Gastroesophageal sphincter (tissue), 4 donors: ENCODE data around the gene UNC93A. TPM values are rescaled to one million over a fixed set of nuclear protein-coding genes. Genes with fewer than 3 reads are reported as not detected.

Source experiments
- ATAC-seq: fragments of 150-250 bp; one replicate; pipeline ENCODE4 v1.9.1; 2016; ENCODE audit warnings: mild to moderate bottlenecking, moderate library complexity
- H3K27ac ChIP-seq, 4 donors: fragments of 200-600 bp; sonication (generic) in 3 of 4; 1 replicate in 3 of 4; 2 replicates in 1 of 4; pipeline ENCODE4 v1.5.1; 2016 to 2019
- H3K27me3 ChIP-seq: fragments of 200-600 bp; sonication (generic); one replicate; pipeline ENCODE4 v1.5.1; 2019
- H3K36me3 ChIP-seq, 2 donors: fragments of 200-600 bp; sonication (generic); one replicate each; pipeline ENCODE4 v1.5.1; 2019; ENCODE audit warnings: control low read depth in 1 of 2
- H3K4me1 ChIP-seq, 3 donors: fragments of 200-600 bp; sonication (generic); 1 replicate in 2 of 3; 2 replicates in 1 of 3; pipeline ENCODE4 v1.5.1; 2016 to 2019; ENCODE audit warnings: control low read depth in 2 of 3
- H3K4me3 ChIP-seq, 2 donors: fragments of 200-600 bp; sonication (generic); one replicate each; pipeline ENCODE4 v1.5.1; 2019; ENCODE audit warnings: mild to moderate bottlenecking in 1 of 2, moderate library complexity in 1 of 2
- H3K9me3 ChIP-seq, 3 donors: fragments of 200-600 bp; sonication (generic); one replicate each; pipeline ENCODE4 v1.5.1; 2017 to 2019; ENCODE audit warnings: control low read depth in 2 of 3
- CTCF ChIP-seq, 4 experiments: fragments of 200-600 bp in 2 of 4; fragments of 450-650 bp in 2 of 4; sonication (generic) in 1 of 4; IDR thresholded peaks; one replicate each; pipeline ENCODE4 v1.5.1; 2017 to 2019; ENCODE audit warnings: antibody characterized with exemption in 4 of 4, mild to moderate bottlenecking in 2 of 4, moderate library complexity in 2 of 4
- EP300 ChIP-seq: sonication (generic); formaldehyde crosslinking; IDR thresholded peaks from one replicate; pipeline ENCODE4 v1.6.1; 2017; ENCODE audit warnings: antibody characterized with exemption, mild to moderate bottlenecking
- POLR2A ChIP-seq, 2 donors: fragments of 450-650 bp; IDR thresholded peaks; one replicate each; pipeline ENCODE4 v1.6.1; 2017; ENCODE audit warnings: antibody characterized with exemption in 2 of 2, mild to moderate bottlenecking in 2 of 2, moderate library complexity in 1 of 2
- POLR2AphosphoS5 ChIP-seq: sonication (generic); formaldehyde crosslinking; IDR thresholded peaks from one replicate; pipeline ENCODE4 v1.6.1; 2017; ENCODE audit warnings: antibody characterized with exemption
- WGBS, 2 donors: methylation state at CpG; one replicate each; pipeline ENCODE4 v1.1.5; 2018; ENCODE audit warnings: low coverage in 1 of 2; 5-methylcytosine and 5-hydroxymethylcytosine counted together
- total RNA-seq, 4 donors: library from RNA; depleted of rRNA; stranded (reverse); fragments of >200 nt; gene quantifications; one replicate each; pipeline ENCODE4 v1.1.0, GENCODE V29; 2016

Gene UNC93A
- total RNA-seq, 4 donors from 2014 or later: not detected

GRCh38 chr6:167338541-167339117 lies 47.5 kb downstream of the UNC93A start:
- no peak overlapping the region for H3K27ac ChIP-seq
- peaks cover 13% of the 10 kb centered on the region for H3K27me3 ChIP-seq
- TF ChIP-seq CTCF (IDR thresholded peaks at IDR 0.05) (no peak), POLR2AphosphoS5 (no peak), EP300 (no peak), POLR2A (IDR thresholded peaks at IDR 0.05) (no peak)
- whole genome bisulfite sequencing, 2 donors: 61 to 81% methylated on average over 3 to 5 of the region's 5 CpGs
- no peak overlapping the region for H3K4me3 ChIP-seq
- no peaks in the 10 kb centered on the region for H3K9me3 ChIP-seq
- H3K4me1 ChIP-seq: no peaks in the 10 kb centered on the region
- no peak for ATAC-seq
- H3K36me3 ChIP-seq: no peaks in the 10 kb centered on the region

DNA sequence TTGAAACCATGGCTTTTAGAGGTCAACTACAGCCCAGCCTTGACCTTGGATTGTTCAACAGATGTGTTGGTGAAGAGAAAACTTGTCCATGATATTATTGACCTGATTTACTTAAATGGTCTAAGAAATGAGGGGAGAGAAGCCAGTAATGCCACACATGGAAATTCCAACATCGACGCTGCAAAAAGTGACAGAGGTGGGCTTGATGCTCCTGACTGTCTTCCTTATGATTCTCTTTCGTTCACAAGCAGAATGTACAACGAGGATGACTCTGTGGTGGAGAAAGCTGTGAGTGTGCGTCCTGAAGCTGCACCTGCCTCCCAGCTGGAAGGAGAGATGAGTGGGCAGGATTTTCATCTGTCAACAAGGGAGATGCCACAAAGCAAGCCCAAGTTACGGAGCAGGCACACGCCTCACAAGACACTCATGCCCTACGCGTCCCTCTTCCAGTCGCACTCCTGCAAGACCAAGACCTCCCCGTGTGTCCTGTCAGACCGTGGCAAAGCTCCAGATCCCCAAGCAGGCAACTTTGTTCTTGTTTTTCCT lies 50.0 kb downstream of the UNC93A start:
- H3K27me3 ChIP-seq: peaks cover 13% of the 10 kb centered on the region
- H3K36me3 ChIP-seq: no peaks in the 10 kb centered on the region
- no peak for ATAC-seq
- no peak overlapping the region for H3K27ac ChIP-seq
- 66 to 74% methylated on average over 3 to 10 of the region's 12 CpGs for WGBS, 2 donors
- no peaks in the 10 kb centered on the region for H3K9me3 ChIP-seq
- no peak overlapping the region for H3K4me3 ChIP-seq
- TF ChIP-seq EP300: no peak
- H3K4me1 ChIP-seq: no peaks in the 10 kb centered on the region

DNA sequence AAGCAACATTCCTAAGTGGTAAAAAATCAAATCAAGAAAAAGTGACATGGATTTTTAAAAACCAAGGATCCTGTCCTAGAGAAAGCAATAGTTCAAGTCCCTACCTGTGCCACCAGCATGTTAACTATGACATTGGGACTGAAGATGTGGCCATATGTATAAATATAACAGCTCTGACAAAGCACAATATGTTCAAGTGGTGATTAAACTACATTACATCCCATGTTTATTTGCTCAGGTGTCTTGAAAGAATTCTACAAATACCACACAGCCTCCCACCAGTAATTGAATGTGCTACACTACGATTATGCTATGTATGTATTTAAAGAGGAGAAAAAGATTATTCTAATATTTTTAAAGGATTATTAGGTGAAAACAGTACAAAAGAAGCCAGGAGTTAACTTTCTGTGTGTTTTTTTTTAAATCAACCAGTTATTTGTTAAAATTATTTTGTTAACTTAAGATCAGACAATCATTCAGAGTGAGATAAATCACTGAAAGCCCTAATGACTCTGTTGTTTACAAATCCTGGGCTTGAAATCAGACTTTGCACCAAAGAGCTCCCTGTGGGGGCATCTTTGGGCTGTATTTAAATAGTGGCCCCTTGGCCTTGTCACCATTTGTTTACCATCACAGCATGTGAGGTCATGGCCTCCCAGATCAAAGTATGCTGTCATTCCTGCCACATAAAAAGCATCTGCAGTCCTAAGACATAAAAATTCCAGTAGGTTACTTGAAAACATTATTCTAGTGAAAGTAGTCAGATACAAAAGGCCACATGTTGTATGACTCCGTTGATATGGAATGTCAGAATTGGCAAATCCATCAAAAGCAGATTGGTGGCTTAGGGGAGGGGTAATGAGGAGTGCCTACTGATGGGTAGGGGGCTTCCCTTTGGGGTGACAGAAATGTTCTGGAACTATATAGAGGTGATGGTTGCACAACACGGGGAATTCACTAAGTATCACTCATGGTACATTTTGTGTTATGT lies 50.8 kb downstream of the UNC93A start:
- no peak overlapping the region for H3K27ac ChIP-seq
- TF ChIP-seq POLR2A (IDR thresholded peaks at IDR 0.05): no peak
- no peak for TF ChIP-seq CTCF (IDR thresholded peaks at IDR 0.05)
- TF ChIP-seq POLR2AphosphoS5: no peak
- no peak for TF ChIP-seq EP300
- no peak for ATAC-seq
- peaks cover 8% of the 10 kb centered on the region for H3K27me3 ChIP-seq
- H3K9me3 ChIP-seq: no peaks in the 10 kb centered on the region
- 52 to 55% methylated on average over 3 of the region's 3 CpGs for WGBS, 2 donors
- H3K4me3 ChIP-seq: no peak overlapping the region
- no peaks in the 10 kb centered on the region for H3K4me1 ChIP-seq
- H3K36me3 ChIP-seq: no peaks in the 10 kb centered on the region

DNA sequence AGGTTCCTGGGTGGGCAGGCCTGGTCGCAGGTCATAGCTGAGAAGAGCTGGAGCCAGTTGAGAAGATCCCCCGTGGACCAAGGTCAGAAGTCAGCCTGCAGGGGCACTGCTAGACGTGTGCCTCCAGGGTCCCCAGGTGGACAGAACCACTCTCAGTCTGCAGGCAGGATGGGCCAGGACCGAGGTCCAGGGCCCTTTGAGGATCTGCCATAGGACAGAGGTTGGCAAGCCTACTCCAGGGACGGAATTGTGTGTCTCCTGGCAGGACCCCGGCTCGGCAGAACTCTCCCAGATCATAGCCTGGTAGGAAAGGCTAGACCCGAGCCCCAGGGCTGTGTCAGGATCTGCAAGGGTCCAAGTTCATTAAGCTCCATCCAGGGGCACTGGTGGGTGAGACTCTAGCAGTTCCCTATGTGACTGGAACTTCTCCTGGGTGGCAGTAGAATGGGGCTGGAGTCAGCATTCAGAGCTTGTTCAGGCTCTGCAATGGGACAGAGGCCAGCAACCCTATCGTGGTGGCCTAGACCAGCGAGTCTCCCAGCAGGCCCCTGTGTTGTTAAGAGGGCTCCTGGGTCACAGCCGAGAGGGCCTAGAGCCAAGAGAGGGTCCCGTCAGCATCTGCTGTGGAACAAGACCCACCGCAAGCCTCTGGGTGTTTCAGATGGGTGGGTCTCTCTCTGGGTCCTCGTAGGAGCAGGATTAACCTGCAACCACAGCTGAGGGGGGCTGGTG lies 51.9 kb downstream of the UNC93A start:
- H3K4me1 ChIP-seq: no peaks in the 10 kb centered on the region
- TF ChIP-seq POLR2A (IDR thresholded peaks at IDR 0.05): no peak
- TF ChIP-seq POLR2AphosphoS5: no peak
- TF ChIP-seq EP300: no peak
- no peak for TF ChIP-seq CTCF (IDR thresholded peaks at IDR 0.05)
- no peak overlapping the region for H3K27ac ChIP-seq
- no peaks in the 10 kb centered on the region for H3K9me3 ChIP-seq
- no peak overlapping the region for H3K4me3 ChIP-seq
- peaks cover 8% of the 10 kb centered on the region for H3K27me3 ChIP-seq
- no peaks in the 10 kb centered on the region for H3K36me3 ChIP-seq
- no peak for ATAC-seq
- 83 to 88% methylated on average over 8 of the region's 14 CpGs for WGBS, 2 donors

DNA sequence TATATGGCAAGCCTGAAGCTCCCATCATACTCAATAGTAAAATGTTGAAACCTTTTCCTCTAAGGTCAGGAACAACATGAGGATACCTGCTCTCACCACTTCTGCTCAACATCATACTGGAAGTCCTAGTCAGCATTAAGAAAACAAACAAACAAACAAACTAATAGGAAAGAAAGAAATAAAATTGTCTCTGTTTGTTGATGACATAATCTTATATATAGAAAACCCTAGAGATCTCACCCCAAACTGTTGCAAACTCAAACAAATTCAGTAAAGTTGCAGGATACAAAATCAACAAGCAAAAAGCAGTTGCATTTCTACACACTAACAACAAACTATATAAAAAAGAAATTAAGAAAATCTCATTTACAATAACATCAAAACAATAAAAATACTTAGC lies 54.2 kb downstream of the UNC93A start:
- ATAC-seq: no peak
- Histone ChIP-seq H3K4me3 (no peak overlapping the region), H3K27ac (no peak overlapping the region), H3K4me1 (peaks cover 0 to 3% (median 0%) of the 10 kb centered on the region in 3 donors), H3K36me3 (no peaks in the 10 kb centered on the region), H3K9me3 (no peaks in the 10 kb centered on the region), H3K27me3 (peaks cover 21% of the 10 kb centered on the region)
- TF ChIP-seq EP300 (no peak), CTCF (IDR thresholded peaks at IDR 0.05) (no peak), POLR2A (IDR thresholded peaks at IDR 0.05) (no peak), POLR2AphosphoS5 (no peak)
